ENCODE results near the gene CRB2. TPM values are rescaled to one million over a fixed set of nuclear protein-coding genes. Genes with fewer than 3 reads are reported as not detected.

Gene CRB2
- total and polyA plus RNA-seq, 2 donors (not counting 1 experiment from before 2014, with no cell fraction given), result 1.4 to 2.4 TPM

GRCh38 chr9:123414204-123414603, 58.2 kb downstream of the CRB2 start:
- no peaks in the 10 kb centered on the region for H3K9me3 ChIP-seq (ENCODE audit: control extremely low read depth in 1 of 3, control insufficient read depth in 2 of 3, insufficient read depth in 1 of 3, low read length in 2 of 3)
- H3K79me2 ChIP-seq (ENCODE audit: control insufficient read depth, insufficient read depth, low read length), result no peaks in the 10 kb centered on the region
- no peak overlapping the region for H3K4me3 Mint-ChIP-seq
- WGBS (ENCODE audit: insufficient coverage), result 100% methylated on average over 7 of the region's 7 CpGs
- intact Hi-C loops (cut with micrococcal nuclease), result no loop called here
- POLR2A ChIA-PET, result no interaction called here
- no peak overlapping the region for H3K9ac ChIP-seq (ENCODE audit: low read length)
- no peaks in the 10 kb centered on the region for H4K20me1 ChIP-seq (ENCODE audit: control insufficient read depth, insufficient read depth, low read length, poor library complexity, severe bottlenecking)
- ATAC-seq (ENCODE audit: low read depth) (no peak), DNase-seq (no peak)
- CTCF ChIA-PET, result no interaction called here
- no peaks in the 10 kb centered on the region for H3K4me1 Mint-ChIP-seq
- H3K27ac Mint-ChIP-seq, result no peak overlapping the region
- no peak overlapping the region for H2AFZ ChIP-seq (ENCODE audit: insufficient read depth, low read depth, low read length, poor library complexity, severe bottlenecking)
- no peak overlapping the region for H3K27ac ChIP-seq (ENCODE audit: low read length in 2 of 2)
- no peaks in the 10 kb centered on the region for H3K27me3 ChIP-seq (replicated peaks in 1 of 4; ENCODE audit: control extremely low read depth in 1 of 4, control insufficient read depth in 3 of 4, insufficient read depth in 4 of 4, low read length in 3 of 4)
- H3K9me3 Mint-ChIP-seq (ENCODE audit: insufficient read depth), result no peaks in the 10 kb centered on the region
- H3K36me3 ChIP-seq (replicated peaks in 1 of 2; ENCODE audit: control extremely low read depth in 1 of 2, control insufficient read depth in 1 of 2, extremely low read depth in 1 of 2, insufficient read depth in 2 of 2, low read length in 1 of 2), result peaks cover 0 to 5% of the 10 kb centered on the region in 2 experiments
- no peaks in the 10 kb centered on the region for H3K4me1 ChIP-seq (ENCODE audit: control insufficient read depth in 2 of 2, insufficient read depth in 2 of 2, low read length in 2 of 2)
- H3K27me3 Mint-ChIP-seq, result no peaks in the 10 kb centered on the region
- H3K4me3 ChIP-seq (ENCODE audit: control extremely low read depth in 1 of 5, extremely low read depth in 1 of 5, insufficient read depth in 1 of 5, low read depth in 2 of 5, low read length in 4 of 5), result no peak overlapping the region
- no peak overlapping the region for H3K4me2 ChIP-seq (replicated peaks; ENCODE audit: low read depth, low read length, poor library complexity, severe bottlenecking)
- no peak for TF ChIP-seq EZH2 (IDR thresholded peaks at IDR 0.05; ENCODE audit: borderline replicate concordance, insufficient read depth, low read depth, low read length, poor library complexity, severe bottlenecking)
- TF ChIP-seq CTCF (IDR thresholded peaks at IDR 0.05), result no peak

- Histone ChIP-seq H4K20me1 (ENCODE audit: control insufficient read depth, insufficient read depth, low read length, poor library complexity, severe bottlenecking) (no peaks in the 10 kb centered on the region), H3K4me3 (ENCODE audit: control extremely low read depth in 1 of 5, extremely low read depth in 1 of 5, insufficient read depth in 1 of 5, low read depth in 2 of 5, low read length in 4 of 5) (no peak overlapping the region), H3K79me2 (ENCODE audit: control insufficient read depth, insufficient read depth, low read length) (no peaks in the 10 kb centered on the region), H3K27me3 (replicated peaks in 1 of 4; ENCODE audit: control extremely low read depth in 1 of 4, control insufficient read depth in 3 of 4, insufficient read depth in 4 of 4, low read length in 3 of 4) (no peaks in the 10 kb centered on the region), H3K4me1 (ENCODE audit: control insufficient read depth in 2 of 2, insufficient read depth in 2 of 2, low read length in 2 of 2) (no peaks in the 10 kb centered on the region), H2AFZ (ENCODE audit: insufficient read depth, low read depth, low read length, poor library complexity, severe bottlenecking) (no peak overlapping the region), H3K9ac (ENCODE audit: low read length) (no peak overlapping the region), H3K27ac (ENCODE audit: low read length in 2 of 2) (no peak overlapping the region), H3K4me2 (replicated peaks; ENCODE audit: low read depth, low read length, poor library complexity, severe bottlenecking) (no peak overlapping the region), H3K9me3 (ENCODE audit: control extremely low read depth in 1 of 3, control insufficient read depth in 2 of 3, insufficient read depth in 1 of 3, low read length in 2 of 3) (no peaks in the 10 kb centered on the region), H3K36me3 (replicated peaks in 1 of 2; ENCODE audit: control extremely low read depth in 1 of 2, control insufficient read depth in 1 of 2, extremely low read depth in 1 of 2, insufficient read depth in 2 of 2, low read length in 1 of 2) (peaks cover 0 to 7% of the 10 kb centered on the region in 2 experiments)
- ATAC-seq (ENCODE audit: low read depth) (no peak), DNase-seq (no peak)
- intact Hi-C loops (cut with micrococcal nuclease), result no loop called here
- no peak overlapping the region for H3K27ac Mint-ChIP-seq
- CTCF ChIA-PET, result no interaction called here
- H3K4me1 Mint-ChIP-seq, result no peaks in the 10 kb centered on the region
- WGBS (ENCODE audit: insufficient coverage), result 97% methylated on average over 21 of the region's 23 CpGs
- TF ChIP-seq CTCF (IDR thresholded peaks at IDR 0.05), result no peak
- TF ChIP-seq EZH2 (IDR thresholded peaks at IDR 0.05; ENCODE audit: borderline replicate concordance, insufficient read depth, low read depth, low read length, poor library complexity, severe bottlenecking), result no peak
- POLR2A ChIA-PET, result no interaction called here
- H3K27me3 Mint-ChIP-seq, result no peaks in the 10 kb centered on the region
- H3K9me3 Mint-ChIP-seq (ENCODE audit: insufficient read depth), result no peaks in the 10 kb centered on the region
- H3K4me3 Mint-ChIP-seq, result no peak overlapping the region
Observed at GRCh38 chr9:123414936-123415930, 59.2 kb downstream of the CRB2 start.
